ENCODE data around the gene GIPC1.

The GIPC1 gene

DNA sequence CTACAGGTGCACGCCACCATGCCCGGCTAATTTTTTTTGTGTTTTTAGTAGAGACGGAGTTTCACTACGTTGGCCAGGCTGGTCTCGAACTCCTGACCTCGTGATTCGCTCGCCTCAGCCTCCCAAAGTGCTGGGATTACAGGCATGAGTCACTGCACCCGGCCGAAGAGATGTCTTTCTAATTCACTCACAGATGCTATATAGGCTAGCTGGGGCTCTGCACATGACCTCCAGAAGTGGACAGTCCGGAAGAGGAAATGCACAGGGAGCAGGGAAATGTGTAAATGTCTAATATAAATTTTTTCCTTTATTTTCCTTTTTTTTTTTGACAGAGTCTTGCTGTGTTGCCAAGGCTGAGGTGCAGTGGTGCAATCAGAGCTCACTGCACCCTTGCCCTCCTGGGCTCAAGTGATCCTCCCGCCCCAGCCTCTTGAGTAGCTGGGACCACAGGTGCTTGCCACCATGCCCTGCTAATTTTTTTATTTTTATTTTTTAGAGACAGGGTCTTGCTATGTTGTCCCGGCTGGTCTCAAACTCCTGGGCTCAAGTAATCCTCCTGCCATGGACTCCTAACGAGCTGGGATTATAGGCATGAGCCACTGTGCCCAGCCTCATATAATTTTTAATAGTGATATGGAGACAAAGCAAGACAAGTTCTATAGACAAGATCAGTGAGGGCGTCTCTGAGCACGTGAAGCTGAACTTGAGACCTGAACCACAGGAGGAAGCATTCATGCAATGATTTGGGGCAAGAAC is 8.4 kb downstream of the GIPC1 start:
- FAIRE-seq = no peak

DNA sequence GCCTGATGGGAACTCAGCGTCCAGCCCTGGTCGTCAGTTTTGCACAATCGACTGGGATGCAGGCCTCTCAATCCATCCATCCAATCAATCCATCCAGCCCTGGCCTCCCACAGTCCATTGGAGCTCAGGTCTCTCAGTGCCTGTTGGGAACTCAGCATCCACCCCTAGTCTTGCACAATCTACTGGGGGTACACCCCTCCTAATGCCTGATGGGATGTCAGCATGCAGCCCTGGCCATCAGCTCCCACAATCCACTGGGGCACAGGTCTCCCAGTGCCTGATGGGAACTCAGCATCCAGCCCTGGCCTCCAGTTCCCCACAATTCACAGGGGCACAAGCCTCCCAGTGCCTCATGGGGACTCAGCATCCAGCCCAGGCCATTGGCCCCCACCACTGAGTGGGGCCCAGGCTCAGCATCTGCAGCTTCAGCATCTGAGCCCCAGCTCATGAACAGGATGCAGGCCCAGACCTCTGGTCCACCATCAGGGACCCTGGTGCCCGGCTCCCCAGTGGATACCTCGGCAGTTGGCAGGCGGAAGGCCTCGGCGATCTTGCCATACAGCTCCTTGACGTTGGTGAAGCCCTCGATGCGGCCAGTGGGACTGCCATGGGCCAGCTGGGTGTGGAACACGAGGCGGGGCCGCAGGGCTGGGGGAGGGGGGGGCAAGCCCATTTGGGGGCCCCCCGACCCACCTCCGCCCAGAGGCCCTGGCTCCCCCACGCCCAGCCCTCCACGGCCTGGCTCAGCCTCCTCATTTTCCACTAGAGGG is 13.6 kb downstream of the GIPC1 start:
- no peak for FAIRE-seq

DNA sequence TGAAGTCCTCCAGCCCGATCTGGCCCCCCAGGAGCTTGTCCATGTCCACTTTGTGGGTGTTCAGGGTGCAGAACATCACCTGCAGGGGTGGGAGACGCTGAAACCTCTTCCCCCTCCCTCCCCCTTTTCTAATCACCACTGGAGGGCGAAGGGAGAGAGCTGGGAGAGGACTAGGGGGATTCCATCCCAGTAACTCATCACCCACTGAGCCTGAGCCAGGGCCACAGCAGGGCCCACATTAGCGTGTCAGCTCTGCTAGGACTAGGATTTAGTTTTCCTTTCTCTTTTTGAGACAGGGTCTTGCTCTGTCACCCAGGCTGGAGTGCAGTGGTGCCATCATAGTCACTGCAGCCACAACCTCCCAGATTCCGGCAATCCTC is 15.2 kb downstream of the GIPC1 start:
- no peak for FAIRE-seq

DNA sequence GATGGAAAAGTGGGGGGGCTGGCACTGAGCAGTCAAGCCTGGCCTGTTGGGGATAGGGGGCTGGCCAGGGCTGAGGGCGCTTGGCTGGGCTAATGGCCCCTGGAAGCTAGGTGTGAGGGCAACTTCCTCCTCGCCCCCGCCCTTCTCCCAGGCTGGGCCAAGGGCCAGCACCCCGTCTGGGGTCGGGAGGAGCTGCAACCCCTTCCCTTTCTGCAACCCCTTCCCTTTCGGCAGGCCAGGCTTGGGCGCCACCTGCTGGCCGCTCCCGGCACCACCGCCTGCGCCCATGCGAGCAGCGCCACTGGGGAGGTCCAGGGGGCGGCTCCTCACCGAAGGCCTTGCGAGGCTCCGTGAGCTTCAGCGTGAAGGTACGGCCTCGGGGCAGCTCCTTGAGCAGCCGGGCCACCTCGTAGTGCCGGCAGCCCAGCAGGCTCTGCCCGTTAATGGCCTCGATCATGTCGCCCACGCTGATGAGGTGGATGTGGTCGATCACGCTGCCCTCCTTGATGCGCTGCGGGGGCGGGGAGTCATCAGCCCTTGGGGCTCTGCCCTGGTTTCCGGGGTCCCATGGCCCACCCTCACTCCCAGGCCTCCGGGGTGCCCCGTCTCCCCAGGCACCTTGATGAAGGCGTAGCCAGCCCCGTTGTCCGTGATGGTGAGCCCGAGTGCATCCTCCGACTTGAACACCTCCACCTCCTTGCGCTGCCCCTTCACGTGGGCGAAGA is 15.8 kb downstream of the GIPC1 start:
- FAIRE-seq = no peak

DNA sequence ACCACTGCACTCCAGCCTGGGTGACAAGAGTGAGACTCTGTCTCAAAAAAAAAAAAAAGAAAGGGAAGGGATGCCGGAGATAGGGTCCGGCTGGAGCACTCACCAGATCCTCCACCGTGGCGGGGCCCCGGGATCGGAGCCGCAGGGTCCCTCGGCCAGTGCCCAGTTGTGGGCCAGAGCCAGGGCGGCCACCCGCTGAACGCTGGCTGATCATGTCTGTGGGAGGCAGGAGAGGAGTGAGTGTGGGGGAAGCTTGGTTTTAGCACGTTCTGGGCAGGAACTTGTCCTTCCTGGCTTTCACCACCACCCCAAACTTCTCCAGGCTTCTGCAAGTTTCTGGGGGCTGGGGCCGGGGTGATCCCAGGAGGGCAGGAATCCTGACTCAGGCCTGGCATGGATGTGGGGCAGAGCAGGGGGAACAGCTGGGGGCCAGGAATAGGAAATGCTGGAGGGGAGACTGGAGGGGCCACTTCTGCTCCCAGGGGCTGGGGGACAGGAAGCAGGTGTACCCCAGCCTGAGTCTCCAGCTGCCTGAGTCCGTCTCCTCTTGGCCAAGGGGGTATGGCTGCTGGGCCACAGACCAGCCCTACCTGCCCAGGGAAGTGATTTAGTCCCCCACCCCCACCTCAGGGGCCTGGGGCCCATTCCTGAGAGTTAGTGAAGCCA is 16.5 kb downstream of the GIPC1 start:
- FAIRE-seq = no peak

DNA sequence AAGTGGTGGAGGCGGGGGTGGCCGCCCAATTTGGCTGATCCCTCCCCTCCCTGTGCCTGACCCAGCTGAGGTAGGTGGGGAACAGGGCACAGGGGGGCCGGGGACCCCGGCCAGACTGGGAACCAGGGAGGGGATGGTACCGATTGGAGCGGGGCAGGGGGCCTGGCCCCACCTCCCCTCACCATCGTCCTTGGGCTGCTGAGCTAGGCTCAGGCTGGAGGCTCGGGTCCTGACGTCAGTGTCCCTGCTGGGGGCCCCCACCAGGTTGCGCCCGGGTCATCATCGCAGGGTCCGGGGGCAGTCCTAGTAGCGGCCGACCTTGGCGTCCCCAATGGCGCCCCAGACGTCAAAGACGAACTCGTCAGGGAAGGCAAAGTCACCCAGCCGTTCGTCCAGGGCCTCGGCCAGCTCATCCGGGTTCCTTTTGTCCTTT is 17.8 kb downstream of the GIPC1 start:
- no peak for FAIRE-seq

DNA sequence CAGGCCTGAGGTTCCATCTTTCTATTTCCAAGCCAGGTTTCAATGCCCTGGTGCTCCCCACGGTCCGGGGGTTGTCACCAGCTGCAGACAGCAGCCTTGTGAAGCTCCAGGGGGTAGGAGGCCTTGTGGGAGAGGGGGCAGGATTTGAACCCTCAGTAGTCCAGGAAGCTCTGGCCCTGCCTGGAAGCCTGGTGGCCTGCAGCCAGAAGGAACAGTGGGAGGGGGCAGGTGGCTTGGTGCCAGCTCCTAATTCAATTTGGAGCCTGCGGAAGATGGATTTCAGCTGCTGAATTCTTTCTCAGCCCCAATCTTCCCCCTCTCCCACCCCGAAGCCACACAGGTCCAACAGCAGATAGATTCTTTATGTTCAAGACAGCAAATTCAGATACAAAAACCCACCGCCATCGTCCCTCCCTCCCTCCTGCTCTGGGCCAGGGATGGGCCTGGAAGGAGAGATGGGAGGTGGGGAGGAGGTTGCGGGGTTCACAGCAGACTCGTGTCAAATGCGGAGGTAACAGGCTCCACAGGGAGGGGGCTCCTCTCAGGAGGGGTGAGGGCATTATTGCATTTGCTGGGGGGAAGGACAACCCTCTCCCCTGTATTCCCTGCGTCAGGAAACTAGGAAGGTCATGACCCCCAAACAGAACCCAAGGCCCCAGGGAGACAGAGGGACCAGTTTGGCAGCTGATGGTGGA is 18.4 kb downstream of the GIPC1 start:
- no peak for FAIRE-seq

DNA sequence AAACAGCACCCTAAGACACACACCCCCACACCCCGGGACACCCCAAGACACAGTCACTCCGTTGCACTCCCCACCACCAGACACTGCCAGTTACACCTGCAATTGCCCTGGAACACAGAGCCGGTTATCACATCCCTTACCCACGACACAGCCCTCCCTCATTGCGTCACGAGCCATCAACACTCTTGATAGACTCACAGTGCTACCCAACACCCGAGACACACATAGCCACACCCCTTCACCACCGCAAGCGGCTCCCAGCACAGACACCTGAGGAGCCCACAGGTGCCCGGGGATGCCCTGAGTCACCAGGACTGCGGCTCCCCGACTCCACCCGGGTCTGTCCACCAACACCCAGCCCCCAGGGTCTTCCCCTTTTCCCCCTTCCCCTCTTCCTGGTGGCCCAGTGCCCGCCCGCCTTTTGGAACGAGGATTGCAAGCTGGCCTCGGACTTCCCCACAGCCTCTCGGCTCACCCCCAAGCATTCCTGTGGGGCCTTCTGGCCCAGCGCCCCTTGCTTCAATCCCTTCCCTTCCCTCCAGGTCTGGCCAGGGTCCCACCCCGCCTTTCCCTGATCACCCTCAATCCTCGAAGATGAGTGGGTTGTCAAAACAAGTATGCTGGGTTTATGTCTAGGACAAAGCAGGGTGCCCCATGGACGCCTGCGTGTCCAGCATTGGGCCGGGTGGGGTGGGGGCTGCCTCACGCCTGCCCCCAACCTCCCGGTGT is 19.1 kb downstream of the GIPC1 start:
- FAIRE-seq = no peak

DNA sequence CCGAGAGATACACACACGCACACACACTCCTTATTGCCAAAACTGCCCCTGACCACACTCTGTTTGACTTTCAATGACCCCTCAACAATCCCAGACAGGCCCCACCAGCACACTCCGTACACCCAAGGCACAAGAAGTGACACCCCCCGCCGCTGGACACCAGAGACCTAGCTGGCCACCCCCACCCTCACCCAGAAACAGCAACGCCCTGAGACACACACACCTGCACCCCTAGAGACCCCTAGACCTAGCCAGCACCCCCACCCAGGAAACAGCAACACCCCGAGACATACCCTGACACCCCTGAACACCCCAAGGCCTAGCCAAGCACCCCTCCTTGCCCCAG is 19.6 kb downstream of the GIPC1 start:
- no peak for FAIRE-seq

DNA sequence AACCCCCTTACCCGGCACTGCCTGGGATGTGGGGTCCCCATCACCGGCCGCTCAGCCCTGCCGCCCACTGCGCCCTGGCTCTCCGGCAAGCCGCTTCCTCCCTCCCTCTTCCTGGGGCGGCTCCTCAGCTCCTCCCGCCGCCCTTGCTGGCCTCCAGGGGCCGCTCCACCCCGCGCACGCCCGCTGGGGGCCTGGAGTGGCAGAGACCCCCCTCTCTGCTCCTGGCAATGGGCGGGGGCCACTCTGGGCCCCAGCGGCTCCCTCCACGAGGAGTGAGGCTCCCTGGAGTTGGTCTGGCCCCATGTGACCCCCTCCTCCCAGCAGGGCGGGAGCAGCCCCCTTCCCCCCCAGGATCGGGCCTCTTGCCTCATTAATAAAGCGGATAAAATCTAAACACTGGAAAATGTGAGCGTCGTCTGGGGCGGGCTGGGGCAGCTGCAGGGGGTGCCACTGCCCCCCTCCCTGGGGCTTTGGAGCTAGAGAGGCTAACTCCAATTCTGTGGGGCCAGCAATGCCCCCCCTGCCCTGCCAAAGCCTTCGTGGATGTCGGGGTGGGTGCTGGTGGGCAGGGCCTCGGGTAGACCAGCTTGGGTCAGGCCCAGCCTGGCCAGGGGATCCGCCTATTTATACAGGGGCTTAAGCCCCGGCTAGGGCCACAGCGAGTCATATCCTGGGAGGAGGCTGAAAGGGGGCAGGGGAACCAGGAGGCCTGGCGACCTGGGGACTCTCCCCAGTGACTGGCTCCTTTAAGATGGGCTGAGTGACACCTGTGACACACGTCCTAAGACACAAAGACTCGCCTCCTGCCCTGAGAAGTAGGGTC is 20.5 kb downstream of the GIPC1 start, which contains the start of gene PTGER1:
Gene PTGER1 (minus strand): TSS at position 104 of the 823 bp plus-strand sequence. CDS start 1,034 bp downstream, outside the sequence.
- FAIRE-seq = no peak

DNA sequence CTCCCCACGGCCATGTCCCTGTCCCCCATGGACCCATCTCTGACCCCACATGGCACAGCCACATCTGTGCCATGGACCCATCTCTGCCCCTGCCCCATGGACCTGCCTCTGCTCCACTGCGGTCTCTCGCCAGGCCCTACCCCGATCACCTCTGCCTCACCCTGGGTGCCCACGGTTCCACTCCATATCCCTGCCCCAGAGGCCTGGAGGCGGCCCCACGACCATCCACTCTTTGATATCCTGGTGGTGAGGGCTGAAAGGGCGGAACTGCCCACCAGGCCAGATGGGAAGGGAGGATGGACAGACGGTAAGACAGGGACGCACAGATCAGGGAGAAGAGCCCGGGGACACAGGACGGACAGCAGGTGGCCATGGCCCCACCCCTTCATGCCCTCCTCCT is 21.1 kb downstream of the GIPC1 start:
- no peak for FAIRE-seq

DNA sequence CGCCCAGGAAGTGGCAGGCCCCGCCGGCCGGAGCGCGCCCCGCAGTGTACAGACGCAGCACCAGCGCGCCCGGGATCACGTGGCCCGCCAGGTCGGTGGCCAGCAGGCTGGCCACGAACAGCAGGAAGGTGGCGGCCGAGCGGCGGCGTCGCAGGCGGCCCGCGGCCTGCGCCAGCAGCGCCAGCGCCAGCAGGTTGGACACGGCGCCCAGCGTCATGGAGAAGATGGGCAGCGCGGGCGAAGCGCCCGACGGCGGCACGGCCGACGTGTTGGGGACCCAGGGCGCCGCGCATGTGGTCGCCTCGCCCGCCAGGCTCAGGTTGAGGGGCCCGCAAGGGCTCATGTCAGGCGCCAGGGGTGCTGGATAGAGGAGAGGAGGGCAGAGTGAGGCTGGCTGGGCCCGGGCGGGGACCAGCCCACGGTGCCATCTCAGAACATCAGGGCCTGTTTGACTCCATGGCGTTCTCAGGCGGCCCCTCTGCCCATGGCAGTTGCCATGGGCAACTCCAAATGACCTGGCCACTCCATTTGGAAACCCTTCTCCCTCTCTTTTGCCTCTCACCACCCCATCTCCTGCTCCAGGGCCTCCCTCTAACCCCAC is 21.8 kb downstream of the GIPC1 start:
- FAIRE-seq = no peak

DNA sequence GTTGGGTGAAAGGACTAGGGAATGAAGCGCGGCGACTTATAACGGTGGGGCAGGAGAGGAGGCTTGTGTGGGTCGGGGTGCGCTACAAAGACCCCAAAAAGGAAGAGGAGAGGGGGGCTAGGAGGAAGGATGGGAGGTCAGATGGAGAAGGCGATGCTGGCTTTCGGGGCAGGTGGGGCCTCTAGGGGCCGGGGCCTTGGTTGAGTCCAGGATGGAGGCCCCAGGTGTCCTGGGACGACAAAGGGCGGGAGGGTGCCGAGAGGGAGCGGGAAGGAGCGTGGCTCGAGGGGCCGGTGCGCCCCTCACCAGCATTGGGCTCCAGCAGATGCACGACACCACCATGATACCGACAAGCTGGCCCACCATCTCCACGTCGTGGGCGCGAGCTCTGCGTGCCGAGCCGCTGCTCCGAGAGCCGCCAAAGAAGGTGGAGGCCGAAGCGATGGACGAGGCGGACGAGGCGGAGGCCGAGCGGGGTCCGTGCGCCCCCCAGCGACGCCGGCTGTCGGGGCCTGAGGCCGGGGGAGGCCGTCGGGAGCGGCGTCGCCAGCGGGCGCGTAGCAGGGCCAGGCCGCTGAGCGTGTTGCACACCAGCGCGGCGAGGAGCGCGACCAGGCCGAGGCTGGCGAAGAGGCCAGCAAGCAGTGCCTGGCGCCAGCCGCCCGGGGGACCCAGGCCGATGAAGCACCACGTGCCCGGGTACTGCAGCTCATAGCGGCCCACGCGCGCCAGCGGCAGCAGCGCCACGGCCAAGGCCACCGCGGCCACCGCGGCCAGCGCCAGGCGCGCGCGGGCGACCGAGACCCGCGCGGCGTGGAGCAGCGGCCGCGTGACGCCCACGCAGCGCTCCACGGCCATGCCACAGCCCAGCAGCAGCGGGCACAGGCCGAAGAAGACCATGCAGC is 22.6 kb downstream of the GIPC1 start:
- FAIRE-seq = no peak

DNA sequence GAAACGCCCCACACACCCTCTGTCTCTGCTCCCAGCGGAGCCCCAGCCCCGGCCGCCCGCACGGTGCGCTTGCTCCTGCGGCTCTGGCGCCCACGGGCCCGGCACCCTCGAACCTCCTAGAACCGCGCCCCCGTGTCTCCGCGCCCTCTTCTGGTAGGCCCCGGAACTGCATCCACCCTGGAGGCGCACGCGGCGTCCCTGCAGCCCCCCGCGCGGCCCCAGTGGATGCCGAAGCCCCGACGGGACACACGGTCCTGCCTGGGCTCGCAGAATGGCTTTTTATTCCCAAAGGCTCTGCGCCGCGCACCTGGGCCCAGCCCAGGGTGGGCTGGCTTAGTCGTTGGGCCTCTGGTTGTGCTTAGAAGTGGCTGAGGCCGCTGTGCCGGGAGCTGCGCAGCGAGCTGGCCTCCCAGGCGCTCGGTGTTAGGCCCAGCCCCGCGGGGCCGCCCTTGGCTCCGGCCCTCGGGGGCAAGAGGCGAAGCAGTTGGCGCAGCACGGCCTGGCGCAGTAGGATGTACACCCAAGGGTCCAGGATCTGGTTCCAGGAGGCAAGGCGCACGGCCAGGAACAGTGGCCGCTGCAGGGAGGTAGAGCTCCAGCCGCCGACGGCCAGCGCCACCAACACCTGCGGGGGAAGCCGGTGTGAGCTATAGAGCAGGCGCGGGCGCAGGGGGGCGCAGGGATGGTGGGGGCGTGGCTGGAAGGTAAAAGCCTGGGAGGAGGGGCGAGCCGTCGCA is 23.6 kb downstream of the GIPC1 start:
- no peak for FAIRE-seq

DNA sequence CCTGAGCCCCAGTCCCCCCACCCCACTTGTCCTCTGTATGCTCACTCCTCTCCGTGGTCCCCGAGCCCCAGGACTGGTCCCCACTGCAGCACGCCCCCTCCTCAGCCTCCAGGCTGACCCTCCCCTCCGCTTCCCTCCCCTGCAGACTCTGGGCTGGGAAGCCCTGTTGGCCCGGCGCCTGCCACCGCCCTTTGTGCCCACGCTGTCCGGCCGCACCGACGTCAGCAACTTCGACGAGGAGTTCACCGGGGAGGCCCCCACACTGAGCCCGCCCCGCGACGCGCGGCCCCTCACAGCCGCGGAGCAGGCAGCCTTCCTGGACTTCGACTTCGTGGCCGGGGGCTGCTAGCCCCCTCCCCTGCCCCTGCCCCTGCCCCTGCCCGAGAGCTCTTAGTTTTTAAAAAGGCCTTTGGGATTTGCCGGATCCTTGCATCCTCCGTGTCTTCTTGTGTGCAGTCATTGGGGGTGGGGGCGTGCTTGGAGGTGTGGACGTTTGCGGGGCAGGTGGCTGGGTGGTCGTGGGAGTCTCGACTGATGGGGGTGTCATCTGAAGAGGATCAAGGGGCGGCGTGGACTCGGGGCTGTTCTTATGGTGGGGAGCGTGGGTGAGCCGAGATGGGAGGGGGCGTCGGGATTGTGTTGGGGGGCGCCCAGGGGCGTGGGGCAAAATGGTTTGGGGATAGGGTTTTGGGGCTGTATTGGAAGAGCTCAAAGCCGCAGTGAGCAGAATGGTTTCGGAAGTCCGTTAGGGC is 24.3 kb downstream of the GIPC1 start:
- no peak for FAIRE-seq

DNA sequence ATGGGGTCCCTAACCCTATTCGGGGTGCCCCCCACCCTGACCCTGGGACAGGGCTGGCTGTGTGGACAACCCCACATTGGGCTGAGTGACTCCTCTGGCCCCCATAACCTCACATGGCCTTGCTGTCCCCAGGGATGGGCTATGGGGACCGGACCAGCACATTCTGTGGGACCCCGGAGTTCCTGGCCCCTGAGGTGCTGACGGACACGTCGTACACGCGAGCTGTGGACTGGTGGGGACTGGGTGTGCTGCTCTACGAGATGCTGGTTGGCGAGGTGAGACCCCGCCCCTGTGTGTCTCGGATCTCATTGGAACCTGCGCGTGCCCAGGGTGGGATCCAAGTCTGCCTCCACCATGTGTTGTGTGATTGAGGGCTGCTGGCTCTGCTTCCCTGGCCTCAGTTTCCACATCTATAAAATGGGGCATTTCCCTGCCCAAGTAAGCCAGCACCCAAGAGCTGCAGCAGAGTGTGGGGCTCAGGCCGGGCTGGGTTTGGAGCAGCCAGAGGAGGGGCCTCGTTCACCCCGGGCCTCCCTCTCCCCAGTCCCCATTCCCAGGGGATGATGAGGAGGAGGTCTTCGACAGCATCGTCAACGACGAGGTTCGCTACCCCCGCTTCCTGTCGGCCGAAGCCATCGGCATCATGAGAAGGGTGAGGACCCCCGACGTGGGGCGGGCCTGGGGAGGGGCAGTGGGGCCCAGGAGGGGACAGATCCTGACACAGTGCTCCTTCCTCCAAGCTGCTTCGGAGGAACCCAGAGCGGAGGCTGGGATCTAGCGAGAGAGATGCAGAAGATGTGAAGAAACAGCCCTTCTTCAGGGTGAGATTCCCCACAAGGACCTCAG is 25.7 kb downstream of the GIPC1 start:
- no peak for FAIRE-seq

DNA sequence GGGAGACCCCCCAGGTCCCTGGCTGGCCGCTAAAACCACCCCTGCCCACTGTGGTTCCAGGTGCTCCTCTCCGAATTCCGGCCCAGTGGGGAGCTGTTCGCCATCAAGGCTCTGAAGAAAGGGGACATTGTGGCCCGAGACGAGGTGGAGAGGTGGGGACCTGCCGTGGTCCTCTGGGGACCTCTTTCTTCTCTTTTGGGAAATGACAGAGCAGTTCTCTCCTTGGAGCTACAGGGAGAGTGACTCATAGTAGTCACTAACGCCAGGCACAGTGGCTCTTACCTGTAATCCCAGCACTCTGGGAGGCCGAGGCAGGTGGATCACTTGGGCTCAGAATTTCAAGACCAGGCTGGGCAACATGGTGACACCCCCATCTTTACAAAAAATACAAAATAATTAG is 28.1 kb downstream of the GIPC1 start:
- no peak for FAIRE-seq

All from TTC549 (cell line).